Activated T-cell treated with anti-CD3 and anti-CD28 coated beads for 48 hours (primary cell): ENCODE data around the gene TSG101.

Source experiments
- DNase-seq: peaks from one replicate; pipeline ENCODE4 v3.0.0-alpha.2; 2020; ENCODE audit warnings: low read depth

The TSG101 gene

GRCh38 chr11:18492888-18493287 lies 33.9 kb downstream of the TSG101 start:
- DNase-seq = no peak

GRCh38 chr11:18491924-18492323 lies 34.8 kb downstream of the TSG101 start:
- no peak for DNase-seq

GRCh38 chr11:18490736-18491485 lies 35.8 kb downstream of the TSG101 start:
- DNase-seq = no peak

GRCh38 chr11:18490319-18490718 lies 36.4 kb downstream of the TSG101 start:
- DNase-seq = no peak

GRCh38 chr11:18485913-18486528 lies 40.7 kb downstream of the TSG101 start:
- no peak for DNase-seq

- no peak for DNase-seq
Measured at GRCh38 chr11:18479063-18479462, 47.7 kb downstream of the TSG101 start.

- DNase-seq = no peak
Measured at GRCh38 chr11:18472587-18472986, 54.2 kb downstream of the TSG101 start.

GRCh38 chr11:18471995-18472394 lies 54.7 kb downstream of the TSG101 start:
- DNase-seq = no peak

- DNase-seq = no peak
Measured at GRCh38 chr11:18468961-18469360, 57.8 kb downstream of the TSG101 start.

- no peak for DNase-seq
Measured at GRCh38 chr11:18468059-18468458, 58.7 kb downstream of the TSG101 start.

- DNase-seq = no peak
Measured at GRCh38 chr11:18466402-18466801, 60.3 kb downstream of the TSG101 start.

GRCh38 chr11:18463439-18463838 lies 63.3 kb downstream of the TSG101 start:
- DNase-seq = no peak

- DNase-seq = no peak
Measured at GRCh38 chr11:18461909-18462308, 64.8 kb downstream of the TSG101 start.

GRCh38 chr11:18459634-18460033 lies 67.1 kb downstream of the TSG101 start:
- DNase-seq = no peak

- no peak for DNase-seq
Measured at GRCh38 chr11:18457450-18457849, 69.3 kb downstream of the TSG101 start.

- no peak for DNase-seq
Measured at GRCh38 chr11:18455686-18456372, 70.9 kb downstream of the TSG101 start, which contains the start of gene LDHAL6A. Gene LDHAL6A (plus strand): TSS chr11:18455856. CDS start chr11:18456681, 825 bp downstream.

- no peak for DNase-seq
Measured at GRCh38 chr11:18452927-18453326, 73.8 kb downstream of the TSG101 start.

GRCh38 chr11:18449251-18449650 lies 77.5 kb downstream of the TSG101 start:
- no peak for DNase-seq

- DNase-seq = no peak
Measured at GRCh38 chr11:18438691-18439090, 88.1 kb downstream of the TSG101 start.
